ENCODE data around the gene MPRIP.

MPRIP gene

GRCh38 chr17:17028878-17029535, 13.2 kb upstream of the MPRIP start:
- no peaks in the 10 kb centered on the region for H3K9me3 ChIP-seq (ENCODE audit: control insufficient read depth, insufficient read depth, low read depth, low read length)
- H3K4me3 ChIP-seq (ENCODE audit: low read depth, low read length), result no peak overlapping the region
- TF ChIP-seq AEBP2 (tag by site-specific recombination; IDR thresholded peaks at IDR 0.05; ENCODE audit: borderline replicate concordance), result no peak
- peaks cover 4% of the 10 kb centered on the region; the same call in 1 of the 2 replicates for H3K4me1 ChIP-seq (ENCODE audit: control insufficient read depth, insufficient read depth, low read length)
- no peak overlapping the region for H3K27ac ChIP-seq (ENCODE audit: extremely low read depth, low read depth, low read length)
- no peaks in the 10 kb centered on the region for H3K36me3 ChIP-seq (ENCODE audit: control insufficient read depth in 2 of 2, insufficient read depth in 1 of 2, low read length in 2 of 2)
- ChIA-PET CTCF (interaction anchor here (1.1 to 1.4 kb wide), 3 partner anchors 13 to 28 kb away, joined by 3 to 4 read pairs (median 3); no protein-coding TSS in a partner anchor), POLR2A (interaction anchor here (1.3 kb wide), 1 partner anchor 12 kb away, joined by 11 read pairs; the partner anchor contains the start of gene MPRIP)

GRCh38 chr17:17029938-17030337, 12.3 kb upstream of the MPRIP start:
- CTCF ChIA-PET, result interaction anchor here (0.6 kb wide), 1 partner anchor 15 kb away, joined by 4 read pairs; no protein-coding TSS in a partner anchor
- TF ChIP-seq ZNF140 (tag by site-specific recombination; IDR thresholded peaks at IDR 0.05), result no peak
- no peak for TF ChIP-seq ZNF132 (tag by site-specific recombination; IDR thresholded peaks at IDR 0.05; ENCODE audit: borderline replicate concordance)
- no peak for TF ChIP-seq ZSCAN23 (tag by site-specific recombination; IDR thresholded peaks at IDR 0.05)
- TF ChIP-seq WT1 (tag by site-specific recombination; IDR thresholded peaks at IDR 0.05), result no peak
- no peak for TF ChIP-seq HOXA7 (CRISPR knock-in tag; IDR thresholded peaks at IDR 0.05; ENCODE audit: borderline replicate concordance)
- TF ChIP-seq ZNF837 (tag by site-specific recombination; IDR thresholded peaks at IDR 0.05), result no peak
- TF ChIP-seq KLF8 (tag by site-specific recombination; IDR thresholded peaks at IDR 0.05), result no peak
- no peak for TF ChIP-seq OVOL3 (tag by site-specific recombination; IDR thresholded peaks at IDR 0.05)
- TF ChIP-seq ZNF585B (tag by site-specific recombination; IDR thresholded peaks at IDR 0.05), result no peak
- TF ChIP-seq, protein P1, sequence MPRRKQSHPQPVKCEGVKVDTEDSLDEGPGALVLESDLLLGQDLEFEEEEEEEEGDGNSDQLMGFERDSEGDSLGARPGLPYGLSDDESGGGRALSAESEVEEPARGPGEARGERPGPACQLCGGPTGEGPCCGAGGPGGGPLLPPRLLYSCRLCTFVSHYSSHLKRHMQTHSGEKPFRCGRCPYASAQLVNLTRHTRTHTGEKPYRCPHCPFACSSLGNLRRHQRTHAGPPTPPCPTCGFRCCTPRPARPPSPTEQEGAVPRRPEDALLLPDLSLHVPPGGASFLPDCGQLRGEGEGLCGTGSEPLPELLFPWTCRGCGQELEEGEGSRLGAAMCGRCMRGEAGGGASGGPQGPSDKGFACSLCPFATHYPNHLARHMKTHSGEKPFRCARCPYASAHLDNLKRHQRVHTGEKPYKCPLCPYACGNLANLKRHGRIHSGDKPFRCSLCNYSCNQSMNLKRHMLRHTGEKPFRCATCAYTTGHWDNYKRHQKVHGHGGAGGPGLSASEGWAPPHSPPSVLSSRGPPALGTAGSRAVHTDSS (tag by site-specific recombination; IDR thresholded peaks at IDR 0.05), result no peak
- TF ChIP-seq ZNF404 (tag by site-specific recombination; IDR thresholded peaks at IDR 0.05), result no peak
- no peak for TF ChIP-seq ZNF37A (tag by site-specific recombination; IDR thresholded peaks at IDR 0.05)
- no peaks in the 10 kb centered on the region for H3K9me3 ChIP-seq (ENCODE audit: control insufficient read depth, insufficient read depth, low read depth, low read length)
- POLR2A ChIA-PET, result no interaction called here
- peaks cover 4% of the 10 kb centered on the region; the same call in 1 of the 2 replicates for H3K4me1 ChIP-seq (ENCODE audit: control insufficient read depth, insufficient read depth, low read length)
- no peaks in the 10 kb centered on the region for H3K36me3 ChIP-seq (ENCODE audit: control insufficient read depth in 2 of 2, insufficient read depth in 1 of 2, low read length in 2 of 2)
- no peak overlapping the region for H3K27ac ChIP-seq (ENCODE audit: extremely low read depth, low read depth, low read length)
- H3K4me3 ChIP-seq (ENCODE audit: low read depth, low read length), result no peak overlapping the region

DNA sequence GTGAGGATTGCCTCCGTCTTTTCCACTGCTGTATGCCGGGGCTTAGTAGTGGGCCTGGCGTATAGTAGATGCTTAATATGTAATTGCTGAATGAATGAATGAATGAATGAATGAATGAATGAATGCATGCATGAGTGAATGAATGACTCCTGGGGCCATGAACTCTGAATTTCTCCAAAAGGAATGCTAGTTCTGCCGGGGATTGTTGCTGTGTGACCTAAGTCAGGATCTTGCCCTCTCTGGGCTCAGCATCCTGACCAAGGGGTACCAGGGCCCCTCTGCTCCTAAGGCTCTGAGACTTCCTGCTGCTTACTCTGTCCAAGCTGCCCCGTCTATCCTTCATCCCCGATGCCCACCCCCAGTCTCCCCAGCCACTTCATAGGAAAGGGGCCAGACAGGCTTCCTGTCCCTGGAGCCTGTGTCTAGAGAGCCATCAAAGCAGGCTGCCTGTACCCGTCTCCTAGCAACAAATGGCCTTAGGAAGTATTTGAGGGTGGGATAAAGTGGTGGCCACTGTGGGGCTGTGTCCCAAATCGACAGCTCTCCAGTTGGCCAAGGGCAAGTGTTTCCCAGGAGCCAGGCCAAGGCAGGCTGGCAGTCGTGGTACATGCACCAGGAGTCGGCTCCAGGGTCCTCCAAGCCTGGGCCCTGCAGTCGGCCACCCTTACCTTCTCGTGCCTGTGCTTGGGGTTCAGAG, 11.6 kb upstream of the MPRIP start:
- CTCF ChIA-PET, result no interaction called here
- no peak overlapping the region for H3K4me3 ChIP-seq (ENCODE audit: low read depth, low read length)
- no peaks in the 10 kb centered on the region for H3K9me3 ChIP-seq (ENCODE audit: control insufficient read depth, insufficient read depth, low read depth, low read length)
- no peaks in the 10 kb centered on the region for H3K36me3 ChIP-seq (ENCODE audit: control insufficient read depth in 2 of 2, insufficient read depth in 1 of 2, low read length in 2 of 2)
- H3K27ac ChIP-seq (ENCODE audit: extremely low read depth, low read depth, low read length), result no peak overlapping the region
- POLR2A ChIA-PET, result no interaction called here
- H3K4me1 ChIP-seq (ENCODE audit: control insufficient read depth, insufficient read depth, low read length), result peaks cover 4% of the 10 kb centered on the region; the same call in 1 of the 2 replicates
- TF ChIP-seq ZNF19 (tag by site-specific recombination; IDR thresholded peaks at IDR 0.05; ENCODE audit: low read depth) (no peak), ZSCAN30 (tag by site-specific recombination; IDR thresholded peaks at IDR 0.05) (no peak), ZNF449 (tag by site-specific recombination; IDR thresholded peaks at IDR 0.05) (no peak), ZNF157 (tag by site-specific recombination; IDR thresholded peaks at IDR 0.05) (no peak), HOXA7 (CRISPR knock-in tag; IDR thresholded peaks at IDR 0.05; ENCODE audit: borderline replicate concordance) (no peak), ZNF24 (tag by site-specific recombination; IDR thresholded peaks at IDR 0.05) (0 out of 2 replicates have a peak, but pooled peaks have one; percentile 57), ZNF280D (tag by site-specific recombination; IDR thresholded peaks at IDR 0.05) (no peak)
- TF ChIP-seq, protein P2, sequence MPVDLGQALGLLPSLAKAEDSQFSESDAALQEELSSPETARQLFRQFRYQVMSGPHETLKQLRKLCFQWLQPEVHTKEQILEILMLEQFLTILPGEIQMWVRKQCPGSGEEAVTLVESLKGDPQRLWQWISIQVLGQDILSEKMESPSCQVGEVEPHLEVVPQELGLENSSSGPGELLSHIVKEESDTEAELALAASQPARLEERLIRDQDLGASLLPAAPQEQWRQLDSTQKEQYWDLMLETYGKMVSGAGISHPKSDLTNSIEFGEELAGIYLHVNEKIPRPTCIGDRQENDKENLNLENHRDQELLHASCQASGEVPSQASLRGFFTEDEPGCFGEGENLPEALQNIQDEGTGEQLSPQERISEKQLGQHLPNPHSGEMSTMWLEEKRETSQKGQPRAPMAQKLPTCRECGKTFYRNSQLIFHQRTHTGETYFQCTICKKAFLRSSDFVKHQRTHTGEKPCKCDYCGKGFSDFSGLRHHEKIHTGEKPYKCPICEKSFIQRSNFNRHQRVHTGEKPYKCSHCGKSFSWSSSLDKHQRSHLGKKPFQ (tag by site-specific recombination; IDR thresholded peaks at IDR 0.05), result no peak
